Esophagus muscularis mucosa (tissue), 3 donors: ENCODE results near the gene SNAP47.

Source experiments
- CTCF ChIP-seq, 3 experiments: fragments of 200-600 bp in 2 of 3; fragments of 450-650 bp in 1 of 3; sonication (generic) in 2 of 3; IDR thresholded peaks; one replicate each; pipeline ENCODE4 v1.5.1; 2017 to 2019; ENCODE audit warnings: antibody characterized with exemption in 3 of 3, mild to moderate bottlenecking in 2 of 3, moderate library complexity in 1 of 3
- POLR2A ChIP-seq: fragments of 450-650 bp; IDR thresholded peaks from one replicate; pipeline ENCODE4 v1.6.1; 2017; ENCODE audit warnings: antibody characterized with exemption, moderate library complexity, mild to moderate bottlenecking, low read depth

- TF ChIP-seq CTCF (IDR thresholded peaks at IDR 0.05) (no peak), POLR2A (no peak)
These were observed 11.8 kb upstream of the SNAP47 start for GRCh38 chr1:227723474-227723873.
